Measurements from ENCODE around the gene MAPK10. TPM values are rescaled to one million over a fixed set of nuclear protein-coding genes. Genes with fewer than 3 reads are reported as not detected.

MAPK10 gene
- 0.94 TPM for total RNA-seq (2013)
- under 1 TPM in 1 of 3 donors, not detected in 2; 0.36 TPM for polyA plus RNA-seq
- under 0.01 TPM in 1 of 2 replicates, not detected in the other for polyA minus RNA-seq
- 0.18 to 13.4 (median 1.2) reads per million in 11 experiments for total RNA-seq

- Histone ChIP-seq H2AFZ (ENCODE audit: insufficient read depth, low read depth, low read length, poor library complexity, severe bottlenecking) (peak within 1 kb of the TSS; percentile 88), H3K36me3 (replicated peaks in 1 of 2; ENCODE audit: control insufficient read depth in 1 of 2, insufficient read depth in 2 of 2, low read length in 2 of 2) (no peaks in the 10 kb centered on the region), H3K9me3 (replicated peaks in 1 of 2; ENCODE audit: control insufficient read depth in 1 of 2, insufficient read depth in 1 of 2, low read length in 2 of 2) (no peaks in the 10 kb centered on the region), H3K27me3 (ENCODE audit: control insufficient read depth in 2 of 2, insufficient read depth in 2 of 2, low read length in 2 of 2) (no peaks in the 10 kb centered on the region), H3K27ac (ENCODE audit: low read depth in 1 of 2, low read length in 2 of 2) (peak within 1 kb of the TSS; percentile 68 to 88), H3K4me1 (ENCODE audit: control insufficient read depth in 1 of 2, insufficient read depth in 2 of 2, low read length in 2 of 2) (peaks cover 9 to 17% of the 10 kb centered on the region in 2 donors), H3K79me2 (ENCODE audit: insufficient read depth, low read length) (no peaks in the 10 kb centered on the region), H3K4me2 (replicated peaks; ENCODE audit: extremely low read depth, low read length, poor library complexity, severe bottlenecking) (peak within 1 kb of the TSS; percentile 82), H3K4me3 (replicated peaks in 1 of 3; ENCODE audit: low read depth in 2 of 3, low read length in 3 of 3) (peak within 1 kb of the TSS; percentile 33 to 74 (median 48)), H4K20me1 (ENCODE audit: insufficient read depth, low read length) (no peaks in the 10 kb centered on the region), H3K9ac (ENCODE audit: insufficient read depth, low read length, poor library complexity, severe bottlenecking) (peak within 1 kb of the TSS; percentile 63)
- Mint-ChIP-seq H3K27ac (peak within 1 kb of the TSS; percentile 88 to 98 (median 94)), H3K4me1 (peaks cover 17% of the 10 kb centered on the region), H3K27me3 (ENCODE audit: low read depth in 3 of 3) (peaks cover 0 to 7% (median 1%) of the 10 kb centered on the region in 3 donors), H3K4me3 (peak within 1 kb of the TSS; percentile 77 to 81), H3K9me3 (no peaks in the 10 kb centered on the region), H3K36me3 (no peaks in the 10 kb centered on the region)
- no peak for TF ChIP-seq CTCF (IDR thresholded peaks at IDR 0.05)
- 0% methylated on average over 10 of the region's 12 CpGs for WGBS (ENCODE audit: insufficient coverage)
- intact Hi-C loops (cut with micrococcal nuclease): no loop called here
- DNase-seq: peak; percentile 96 to 99 (median 97)
Observed at GRCh38 chr4:86359944-86360478, at the start of gene MAPK10. TSS of gene MAPK10 (minus strand) at chr4:86360053.

DNA sequence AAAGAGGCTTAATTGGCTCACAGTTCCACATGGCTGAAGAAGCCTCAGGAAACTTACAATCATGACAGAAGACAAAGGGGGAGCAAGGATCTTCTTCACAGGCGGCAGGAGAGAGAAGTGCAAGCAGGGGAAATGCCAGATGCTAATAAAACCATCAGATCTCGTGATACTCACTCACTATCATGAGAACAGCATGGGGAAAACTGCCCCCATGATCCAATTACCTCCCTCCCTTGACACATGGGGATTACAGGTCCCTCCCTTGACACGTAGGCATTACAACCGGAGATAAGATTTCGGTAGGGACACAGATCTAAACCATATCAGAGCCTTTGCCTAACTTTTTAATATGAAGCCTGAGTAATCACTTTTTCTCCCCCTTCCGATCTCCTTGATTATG, 43.7 kb upstream of the MAPK10 start:
- no peaks in the 10 kb centered on the region for H3K27me3 Mint-ChIP-seq (ENCODE audit: low read depth in 3 of 3)
- Histone ChIP-seq H3K79me2 (ENCODE audit: insufficient read depth, low read length) (no peaks in the 10 kb centered on the region), H3K27ac (ENCODE audit: low read depth in 1 of 2, low read length in 2 of 2) (no peak overlapping the region), H3K36me3 (replicated peaks in 1 of 2; ENCODE audit: control insufficient read depth in 1 of 2, insufficient read depth in 2 of 2, low read length in 2 of 2) (no peaks in the 10 kb centered on the region), H3K27me3 (ENCODE audit: control insufficient read depth in 2 of 2, insufficient read depth in 2 of 2, low read length in 2 of 2) (no peaks in the 10 kb centered on the region), H3K4me2 (replicated peaks; ENCODE audit: extremely low read depth, low read length, poor library complexity, severe bottlenecking) (no peak overlapping the region), H3K4me1 (ENCODE audit: control insufficient read depth in 1 of 2, insufficient read depth in 2 of 2, low read length in 2 of 2) (no peaks in the 10 kb centered on the region), H2AFZ (ENCODE audit: insufficient read depth, low read depth, low read length, poor library complexity, severe bottlenecking) (no peak overlapping the region), H3K9ac (ENCODE audit: insufficient read depth, low read length, poor library complexity, severe bottlenecking) (no peak overlapping the region), H4K20me1 (ENCODE audit: insufficient read depth, low read length) (no peaks in the 10 kb centered on the region), H3K9me3 (replicated peaks in 1 of 2; ENCODE audit: control insufficient read depth in 1 of 2, insufficient read depth in 1 of 2, low read length in 2 of 2) (no peaks in the 10 kb centered on the region), H3K4me3 (replicated peaks in 1 of 3; ENCODE audit: low read depth in 2 of 3, low read length in 3 of 3) (no peak overlapping the region)
- DNase-seq: no peak
- no peak overlapping the region for H3K4me3 Mint-ChIP-seq
- peaks cover 0 to 4% (median 2%) of the 10 kb centered on the region in 7 donors for H3K9me3 Mint-ChIP-seq
- 92% methylated on average over 3 of the region's 6 CpGs for WGBS (ENCODE audit: insufficient coverage)
- no peak for TF ChIP-seq CTCF (IDR thresholded peaks at IDR 0.05)
- H3K27ac Mint-ChIP-seq: no peak overlapping the region
- no peaks in the 10 kb centered on the region for H3K4me1 Mint-ChIP-seq
- intact Hi-C loops (cut with micrococcal nuclease): no loop called here
- H3K36me3 Mint-ChIP-seq: no peaks in the 10 kb centered on the region
